ENCODE measurements around the gene SLC2A1. TPM values are rescaled to one million over a fixed set of nuclear protein-coding genes. Genes with fewer than 3 reads are reported as not detected.
A peak's percentile ranks its signal among the peaks of the same experiment; 100 is the strongest.

Gene SLC2A1
- total and polyA plus RNA-seq, 9 of the 15 experiments (the other 6 are each of a cell fraction or from before 2014, with no cell fraction given) = 12.6 to 153 (median 48.0) TPM

GRCh38 chr1:42963378-42964043, 4.8 kb upstream of the SLC2A1 start:
- peaks cover 59 to 72% of the 10 kb centered on the region in 2 experiments for H3K4me1 ChIP-seq (replicated peaks in 1 of 2; ENCODE audit: control insufficient read depth in 2 of 2, insufficient read depth in 2 of 2, low read length in 2 of 2)
- ChIA-PET CTCF (ENCODE audit: low intra/inter-chr PET ratio) (no interaction called here), POLR2A (interaction anchor here (0.7 to 4.6 kb wide), 9 partner anchors 9 to 197 kb away, joined by 3 to 48 read pairs (median 8); partner anchors contain the start of genes C1orf50 and P3H1)
- H3K9ac ChIP-seq (ENCODE audit: insufficient read depth in 1 of 2, low read depth in 2 of 2, low read length in 2 of 2) = peak overlapping the region; percentile 6 to 65; a peak in 3 of 4 replicates
- no TSS peak for BruUV-seq (replicated peaks)
- peak overlapping the region; percentile 93 for H3K27ac ChIP-seq (ENCODE audit: extremely low read depth, low read depth, low read length)
- H4K20me1 ChIP-seq (replicated peaks; ENCODE audit: control insufficient read depth, insufficient read depth, low read length) = peaks cover 5% of the 10 kb centered on the region
- intact Hi-C loops (cut with micrococcal nuclease) (loop anchor here (1.0 to 5.0 kb wide), 4 partner anchors 27 to 141 kb away; no protein-coding TSS in a partner anchor), in situ Hi-C loops (cut with MboI) (no loop called here)
- H3K4me2 ChIP-seq (ENCODE audit: insufficient read depth, low read length) = peak overlapping the region; percentile 86
- WGBS (ENCODE audit: insufficient coverage, low coverage, missing lambda C conversion rate) = under 1% methylated on average over 9 of the region's 9 CpGs
- H3K36me3 ChIP-seq (ENCODE audit: control insufficient read depth, insufficient read depth, low read length) = no peaks in the 10 kb centered on the region
- no peaks in the 10 kb centered on the region for H3K27me3 ChIP-seq (ENCODE audit: control insufficient read depth in 2 of 2, insufficient read depth in 2 of 2, low read length in 2 of 2)
- peak; percentile 53 for ATAC-seq
- H3K4me3 ChIP-seq = peak overlapping the region; percentile 5; the same call in 1 of the 2 replicates
- H3K9me1 ChIP-seq (ENCODE audit: control insufficient read depth, insufficient read depth, low read length) = no peaks in the 10 kb centered on the region
- peak; percentile 93 to 98 (median 96) for DNase-seq (ENCODE audit: extremely low read depth in 1 of 4, low spot score in 3 of 4)
- H3K9me3 ChIP-seq (replicated peaks; ENCODE audit: control insufficient read depth, insufficient read depth, low read depth, low read length) = 0 out of 2 replicates have a peak, but pooled peaks cover 2% of the 10 kb centered on the region
- peak; percentile 93 for FAIRE-seq
- no peak overlapping the region for H2AFZ ChIP-seq (ENCODE audit: low read depth, low read length)
- H3K79me2 ChIP-seq (ENCODE audit: control insufficient read depth, insufficient read depth, low read length) = peaks cover 21% of the 10 kb centered on the region
- TF ChIP-seq COPS2 (conservative IDR thresholded peaks at IDR 0.05) (no peak), CBX2 (IDR thresholded peaks at IDR 0.05; ENCODE audit: insufficient read depth, low read length, poor library complexity, severe bottlenecking) (no peak), ZNF445 (CRISPR knock-in tag; IDR thresholded peaks at IDR 0.05; ENCODE audit: low read depth) (no peak), TCF7 (IDR thresholded peaks at IDR 0.05; ENCODE audit: borderline replicate concordance) (no peak), SMARCA4 (IDR thresholded peaks at IDR 0.05) (peak; percentile 97), POLR3G (IDR thresholded peaks at IDR 0.05; ENCODE audit: extremely low read depth, insufficient read length, insufficient replicate concordance) (no peak), TAF7 (tag; IDR thresholded peaks at IDR 0.05) (no peak), STAG1 (CRISPR knock-in tag; IDR thresholded peaks at IDR 0.05; ENCODE audit: borderline replicate concordance) (no peak), SNAPC5 (CRISPR knock-in tag; IDR thresholded peaks at IDR 0.05) (no peak), TAF15 (IDR thresholded peaks at IDR 0.05; ENCODE audit: low read depth, low read length) (no peak), BHLHE40 (IDR thresholded peaks at IDR 0.05; ENCODE audit: low read length) (no peak; the same call in none of the 2 replicates), ATF7 (IDR thresholded peaks at IDR 0.05) (peak; percentile 97), HMG20A (CRISPR knock-in tag; conservative IDR thresholded peaks at IDR 0.05) (no peak), KHSRP (IDR thresholded peaks at IDR 0.05) (peak; percentile 70)
- TF ChIP-seq, protein P1, sequence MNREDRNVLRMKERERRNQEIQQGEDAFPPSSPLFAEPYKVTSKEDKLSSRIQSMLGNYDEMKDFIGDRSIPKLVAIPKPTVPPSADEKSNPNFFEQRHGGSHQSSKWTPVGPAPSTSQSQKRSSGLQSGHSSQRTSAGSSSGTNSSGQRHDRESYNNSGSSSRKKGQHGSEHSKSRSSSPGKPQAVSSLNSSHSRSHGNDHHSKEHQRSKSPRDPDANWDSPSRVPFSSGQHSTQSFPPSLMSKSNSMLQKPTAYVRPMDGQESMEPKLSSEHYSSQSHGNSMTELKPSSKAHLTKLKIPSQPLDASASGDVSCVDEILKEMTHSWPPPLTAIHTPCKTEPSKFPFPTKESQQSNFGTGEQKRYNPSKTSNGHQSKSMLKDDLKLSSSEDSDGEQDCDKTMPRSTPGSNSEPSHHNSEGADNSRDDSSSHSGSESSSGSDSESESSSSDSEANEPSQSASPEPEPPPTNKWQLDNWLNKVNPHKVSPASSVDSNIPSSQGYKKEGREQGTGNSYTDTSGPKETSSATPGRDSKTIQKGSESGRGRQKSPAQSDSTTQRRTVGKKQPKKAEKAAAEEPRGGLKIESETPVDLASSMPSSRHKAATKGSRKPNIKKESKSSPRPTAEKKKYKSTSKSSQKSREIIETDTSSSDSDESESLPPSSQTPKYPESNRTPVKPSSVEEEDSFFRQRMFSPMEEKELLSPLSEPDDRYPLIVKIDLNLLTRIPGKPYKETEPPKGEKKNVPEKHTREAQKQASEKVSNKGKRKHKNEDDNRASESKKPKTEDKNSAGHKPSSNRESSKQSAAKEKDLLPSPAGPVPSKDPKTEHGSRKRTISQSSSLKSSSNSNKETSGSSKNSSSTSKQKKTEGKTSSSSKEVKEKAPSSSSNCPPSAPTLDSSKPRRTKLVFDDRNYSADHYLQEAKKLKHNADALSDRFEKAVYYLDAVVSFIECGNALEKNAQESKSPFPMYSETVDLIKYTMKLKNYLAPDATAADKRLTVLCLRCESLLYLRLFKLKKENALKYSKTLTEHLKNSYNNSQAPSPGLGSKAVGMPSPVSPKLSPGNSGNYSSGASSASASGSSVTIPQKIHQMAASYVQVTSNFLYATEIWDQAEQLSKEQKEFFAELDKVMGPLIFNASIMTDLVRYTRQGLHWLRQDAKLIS (CRISPR knock-in tag; IDR thresholded peaks at IDR 0.05) = 0 out of 2 replicates have a peak, but pooled peaks have one; percentile 34
- TF ChIP-seq, protein P2, sequence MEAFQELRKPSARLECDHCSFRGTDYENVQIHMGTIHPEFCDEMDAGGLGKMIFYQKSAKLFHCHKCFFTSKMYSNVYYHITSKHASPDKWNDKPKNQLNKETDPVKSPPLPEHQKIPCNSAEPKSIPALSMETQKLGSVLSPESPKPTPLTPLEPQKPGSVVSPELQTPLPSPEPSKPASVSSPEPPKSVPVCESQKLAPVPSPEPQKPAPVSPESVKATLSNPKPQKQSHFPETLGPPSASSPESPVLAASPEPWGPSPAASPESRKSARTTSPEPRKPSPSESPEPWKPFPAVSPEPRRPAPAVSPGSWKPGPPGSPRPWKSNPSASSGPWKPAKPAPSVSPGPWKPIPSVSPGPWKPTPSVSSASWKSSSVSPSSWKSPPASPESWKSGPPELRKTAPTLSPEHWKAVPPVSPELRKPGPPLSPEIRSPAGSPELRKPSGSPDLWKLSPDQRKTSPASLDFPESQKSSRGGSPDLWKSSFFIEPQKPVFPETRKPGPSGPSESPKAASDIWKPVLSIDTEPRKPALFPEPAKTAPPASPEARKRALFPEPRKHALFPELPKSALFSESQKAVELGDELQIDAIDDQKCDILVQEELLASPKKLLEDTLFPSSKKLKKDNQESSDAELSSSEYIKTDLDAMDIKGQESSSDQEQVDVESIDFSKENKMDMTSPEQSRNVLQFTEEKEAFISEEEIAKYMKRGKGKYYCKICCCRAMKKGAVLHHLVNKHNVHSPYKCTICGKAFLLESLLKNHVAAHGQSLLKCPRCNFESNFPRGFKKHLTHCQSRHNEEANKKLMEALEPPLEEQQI (IDR thresholded peaks at IDR 0.05) = peak; percentile 58
